B cell (primary cell): Measurements from ENCODE around the gene GAK. TPM values are rescaled to one million over a fixed set of nuclear protein-coding genes. Genes with fewer than 3 reads are reported as not detected.

ENCODE experiments used
- ATAC-seq: fragments of 200-7000 bp; cut with Tn5 transposase; one replicate; pipeline ENCODE4 v1.10.0; 2021; ENCODE audit warnings: low read depth, mild to moderate bottlenecking, moderate number of reproducible peaks, moderate library complexity
- CTCF ChIA-PET: fragments of 350-600 bp; sonication (Branson Sonifier 250); formaldehyde crosslinking; loops from one replicate; lab custom pipeline; 2021; ENCODE audit warnings: antibody characterized with exemption, inconsistent platforms; lab: Charles Lee
- POLR2A ChIA-PET: fragments of 350-600 bp; sonication (Branson Sonifier 250); formaldehyde crosslinking; loops from one replicate; lab custom pipeline; 2021; ENCODE audit warnings: antibody characterized with exemption; lab: Charles Lee
- DNase-seq: peaks from one replicate; pipeline ENCODE4 v3.0.0; 2013
- H2AFZ ChIP-seq: 2 replicates; pipeline ENCODE4 v1.6.1; 2012; ENCODE audit warnings: mild to moderate bottlenecking, low read depth, low read length; ENCODE audit not compliant: insufficient read depth, poor library complexity, severe bottlenecking
- H3K27ac ChIP-seq, 2 donors: 1 replicate in 1 of 2; 2 replicates in 1 of 2; pipeline ENCODE4 v1.5.1; 2012 to 2013; ENCODE audit warnings: low read length in 2 of 2, mild to moderate bottlenecking in 2 of 2, moderate library complexity in 1 of 2
- H3K27me3 ChIP-seq, 4 experiments: fragments of 200-600 bp in 1 of 4; sonication (generic) in 1 of 4; replicated peaks in 1 of 4; 1 replicate in 2 of 4; 2 replicates in 2 of 4; pipeline versions ENCODE4 v1.6.1 to v1.7.0; 2013 to 2016; ENCODE audit warnings: low read length in 3 of 4, mild to moderate bottlenecking in 2 of 4, mixed read lengths in 1 of 4, moderate library complexity in 1 of 4; ENCODE audit not compliant: insufficient read depth in 4 of 4, control insufficient read depth in 3 of 4; ENCODE audit errors: control extremely low read depth in 1 of 4
- H3K36me3 ChIP-seq, 2 experiments: replicated peaks in 1 of 2; 1 replicate in 1 of 2; 2 replicates in 1 of 2; pipeline versions ENCODE4 v1.6.1 to v1.7.1; 2013; ENCODE audit warnings: low read length in 1 of 2; ENCODE audit not compliant: insufficient read depth in 2 of 2, control insufficient read depth in 1 of 2; ENCODE audit errors: control extremely low read depth in 1 of 2, extremely low read depth in 1 of 2
- H3K4me1 ChIP-seq, 2 donors: fragments of 200-600 bp in 1 of 2; sonication (generic) in 1 of 2; 1 replicate in 1 of 2; 2 replicates in 1 of 2; pipeline versions ENCODE4 v1.5.1 to v1.6.1; 2013 to 2017; ENCODE audit warnings: low read length in 2 of 2; ENCODE audit not compliant: control insufficient read depth in 2 of 2, insufficient read depth in 2 of 2
- H3K4me2 ChIP-seq: replicated peaks from 2 replicates; pipeline ENCODE3; 2012; ENCODE audit warnings: mild to moderate bottlenecking, low read depth, low read length; ENCODE audit not compliant: poor library complexity, severe bottlenecking
- H3K4me3 ChIP-seq, 5 experiments: fragments of 200-600 bp in 1 of 5; sonication (generic) in 1 of 5; 1 replicate in 3 of 5; 2 replicates in 2 of 5; pipeline versions ENCODE4 v1.5.1 to v1.7.0; 2011 to 2016; ENCODE audit warnings: low read length in 4 of 5, mild to moderate bottlenecking in 4 of 5, low read depth in 2 of 5, control low read depth in 1 of 5, moderate library complexity in 1 of 5; ENCODE audit not compliant: insufficient read depth in 1 of 5; ENCODE audit errors: control extremely low read depth in 1 of 5, extremely low read depth in 1 of 5
- H3K79me2 ChIP-seq: fragments of 200-600 bp; sonication (generic); one replicate; pipeline ENCODE4 v1.6.0; 2016; ENCODE audit warnings: low read length; ENCODE audit not compliant: control insufficient read depth, insufficient read depth
- H3K9ac ChIP-seq: fragments of 200-600 bp; sonication (generic); 2 replicates; pipeline ENCODE4 v1.6.1; 2017; ENCODE audit warnings: mild to moderate bottlenecking, low read length, moderate library complexity
- H3K9me3 ChIP-seq, 3 donors: one replicate each; pipeline versions ENCODE4 v1.6.1 to v1.7.1; 2013; ENCODE audit warnings: low read length in 2 of 3; ENCODE audit not compliant: control insufficient read depth in 2 of 3, insufficient read depth in 1 of 3; ENCODE audit errors: control extremely low read depth in 1 of 3
- H4K20me1 ChIP-seq: 2 replicates; pipeline ENCODE4 v1.6.0; 2012; ENCODE audit warnings: mild to moderate bottlenecking, low read length; ENCODE audit not compliant: insufficient read depth, control insufficient read depth, poor library complexity, severe bottlenecking
- H3K27ac Mint-ChIP-seq: one replicate; pipeline ENCODE4 v1.8.0; 2021; ENCODE audit warnings: mixed read lengths
- H3K27me3 Mint-ChIP-seq: one replicate; pipeline ENCODE4 v1.8.0; 2021; ENCODE audit warnings: mixed read lengths
- H3K4me1 Mint-ChIP-seq: one replicate; pipeline ENCODE4 v1.8.0; 2021; ENCODE audit warnings: mixed read lengths
- H3K4me3 Mint-ChIP-seq: one replicate; pipeline ENCODE4 v1.8.0; 2021; ENCODE audit warnings: mixed read lengths
- H3K9me3 Mint-ChIP-seq: one replicate; pipeline ENCODE4 v1.8.0; 2022; ENCODE audit warnings: mixed read lengths; ENCODE audit not compliant: insufficient read depth
- CTCF ChIP-seq: fragments of 200-600 bp; IDR thresholded peaks from one replicate; pipeline ENCODE4 v1.8.0; 2022; ENCODE audit warnings: antibody characterized with exemption, mild to moderate bottlenecking
- EZH2 ChIP-seq: IDR thresholded peaks from 2 replicates; pipeline ENCODE4 v1.6.1; 2012; ENCODE audit warnings: borderline replicate concordance, low read depth, mild to moderate bottlenecking, moderate library complexity, low read length; ENCODE audit not compliant: insufficient read depth, poor library complexity, severe bottlenecking
- WGBS: methylation state at CpG from one replicate; pipeline ENCODE4 v1.1.5; 2013; ENCODE audit warnings: missing lambda C conversion rate; ENCODE audit not compliant: insufficient coverage; 5-methylcytosine and 5-hydroxymethylcytosine counted together
- intact Hi-C: fragments of 100-400 bp; cut with micrococcal nuclease; formaldehyde crosslinking; loops from one replicate; pipeline ENCODE4 v1.10.0; 2022
- polyA plus RNA-seq: library from polyadenylated mRNA; depleted of rRNA; stranded (reverse); fragments of >200 nt; gene quantifications from 2 replicates; pipeline ENCODE4 v1.2.3, GENCODE V29; 2012
- total RNA-seq, 2 donors: library from RNA; stranded (reverse); fragments of 120-200 nt in 1 of 2; gene quantifications; 1 replicate in 1 of 2; 2 replicates in 1 of 2; pipeline versions ENCODE4 v1.2.3 to v1.2.4, GENCODE V29; 2013 to 2022

Gene GAK
- total and polyA plus RNA-seq, 2 donors (not counting 1 experiment from before 2014, with no cell fraction given) = 113 to 283 TPM

GRCh38 chr4:884896-885295, 47.2 kb downstream of the GAK start:
- Mint-ChIP-seq H3K27ac (no peak overlapping the region), H3K4me3 (no peak overlapping the region)
- 94% methylated on average over 24 of the region's 24 CpGs for WGBS

GRCh38 chr4:884259-884658, 47.9 kb downstream of the GAK start:
- intact Hi-C loops = no loop called here
- peaks cover 0 to 9% (median 0%) of the 10 kb centered on the region in 3 donors for H3K9me3 ChIP-seq
- H3K27ac ChIP-seq = no peak overlapping the region
- DNase-seq = no peak
- no peak overlapping the region for H3K4me3 ChIP-seq
- no peaks in the 10 kb centered on the region for H3K27me3 Mint-ChIP-seq
- H3K9ac ChIP-seq = no peak overlapping the region
- no peak overlapping the region for H2AFZ ChIP-seq
- H3K4me3 Mint-ChIP-seq = no peak overlapping the region
- peaks cover 3 to 72% of the 10 kb centered on the region in 2 experiments for H3K36me3 ChIP-seq
- no peaks in the 10 kb centered on the region for H3K79me2 ChIP-seq
- no peak for ATAC-seq
- H3K27me3 ChIP-seq = no peaks in the 10 kb centered on the region
- H3K4me1 ChIP-seq = no peaks in the 10 kb centered on the region
- H3K4me2 ChIP-seq = no peak overlapping the region
- TF ChIP-seq EZH2 (no peak), CTCF (no peak)
- ChIA-PET POLR2A (no interaction called here), CTCF (no interaction called here)
- peaks cover 2% of the 10 kb centered on the region for H3K9me3 Mint-ChIP-seq
- H3K4me1 Mint-ChIP-seq = no peaks in the 10 kb centered on the region
- no peak overlapping the region for H3K27ac Mint-ChIP-seq
- 82% methylated on average over 13 of the region's 15 CpGs for WGBS
- peaks cover 31% of the 10 kb centered on the region for H4K20me1 ChIP-seq

More at GRCh38 chr4:884896-885295, 47.2 kb downstream of the GAK start:
- DNase-seq = no peak
- TF ChIP-seq EZH2 = no peak
- no peak overlapping the region for H2AFZ ChIP-seq
- intact Hi-C loops = no loop called here
- H3K27ac ChIP-seq = no peak overlapping the region
- H3K4me2 ChIP-seq = no peak overlapping the region
- H3K4me3 ChIP-seq = no peak overlapping the region
- H3K9ac ChIP-seq = no peak overlapping the region
- no peak for ATAC-seq
- H3K36me3 ChIP-seq = peaks cover 0 to 73% of the 10 kb centered on the region in 2 experiments
- ChIA-PET POLR2A (no interaction called here), CTCF (no interaction called here)
- no peaks in the 10 kb centered on the region for H3K27me3 Mint-ChIP-seq
- H3K79me2 ChIP-seq = no peaks in the 10 kb centered on the region
- H3K9me3 ChIP-seq = peaks cover 0 to 9% (median 0%) of the 10 kb centered on the region in 3 donors
- peaks cover 38% of the 10 kb centered on the region for H4K20me1 ChIP-seq
- H3K27me3 ChIP-seq = no peaks in the 10 kb centered on the region
- H3K9me3 Mint-ChIP-seq = peaks cover 2% of the 10 kb centered on the region
- no peaks in the 10 kb centered on the region for H3K4me1 ChIP-seq
- H3K4me1 Mint-ChIP-seq = no peaks in the 10 kb centered on the region
